ENCODE data around the gene LRRN3.

- TF ChIP-seq EZH2 (IDR thresholded peaks at IDR 0.05; ENCODE audit: insufficient read depth, poor library complexity, severe bottlenecking) (no peak), EZH2phosphoT487 (IDR thresholded peaks at IDR 0.05; ENCODE audit: insufficient read depth, low read depth) (no peak)
Measured at GRCh38 chr7:111162692-111163091, 71.8 kb downstream of the LRRN3 start.

Data from GM23248 (cell line).